Measurements from ENCODE around the gene MAP6D1.
"Not testable (repeated sequence)": the region's sequence is repeated elsewhere in the genome, so short reads cannot be mapped to it uniquely, and the experiment has no call there.

The MAP6D1 gene

DNA sequence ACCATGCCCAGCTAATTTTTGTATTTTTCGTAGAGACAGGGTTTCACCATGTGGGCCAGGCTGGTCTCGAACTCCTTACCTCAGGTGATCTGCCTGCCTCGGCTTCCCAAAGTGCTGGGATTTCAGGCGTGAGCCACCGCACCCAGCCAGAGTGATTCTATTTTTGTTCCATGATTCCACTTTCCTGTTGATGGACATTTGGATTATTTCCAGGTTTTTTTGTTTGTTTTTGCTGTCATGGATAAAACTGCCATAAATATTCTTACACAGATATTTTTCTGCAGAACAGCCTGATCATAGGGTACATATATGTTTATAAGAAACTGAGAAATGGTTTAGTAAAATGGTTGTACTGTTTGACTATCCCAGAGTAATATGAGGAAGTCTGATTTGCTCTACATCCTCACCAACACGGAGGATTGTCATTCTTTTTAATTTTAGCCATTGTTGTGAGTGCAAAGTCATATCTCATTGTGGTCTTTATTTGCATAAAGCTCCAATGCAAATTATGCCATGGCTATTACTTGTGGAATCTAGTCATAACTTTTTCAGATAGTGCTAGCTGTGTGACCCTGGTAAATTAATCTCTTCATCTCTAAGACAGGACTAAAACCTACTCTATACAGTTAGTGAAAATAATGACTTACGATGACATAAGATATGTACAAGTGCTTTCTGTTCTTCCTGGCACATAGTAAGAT is 42.7 kb downstream of the MAP6D1 start:
- in situ Hi-C loops (cut with MboI; ENCODE audit: low pct_unique_long_range_greater_than_20kb, low sequenced_read_pairs, unreplicated experiment), result no loop called here
- TF ChIP-seq, protein P1, sequence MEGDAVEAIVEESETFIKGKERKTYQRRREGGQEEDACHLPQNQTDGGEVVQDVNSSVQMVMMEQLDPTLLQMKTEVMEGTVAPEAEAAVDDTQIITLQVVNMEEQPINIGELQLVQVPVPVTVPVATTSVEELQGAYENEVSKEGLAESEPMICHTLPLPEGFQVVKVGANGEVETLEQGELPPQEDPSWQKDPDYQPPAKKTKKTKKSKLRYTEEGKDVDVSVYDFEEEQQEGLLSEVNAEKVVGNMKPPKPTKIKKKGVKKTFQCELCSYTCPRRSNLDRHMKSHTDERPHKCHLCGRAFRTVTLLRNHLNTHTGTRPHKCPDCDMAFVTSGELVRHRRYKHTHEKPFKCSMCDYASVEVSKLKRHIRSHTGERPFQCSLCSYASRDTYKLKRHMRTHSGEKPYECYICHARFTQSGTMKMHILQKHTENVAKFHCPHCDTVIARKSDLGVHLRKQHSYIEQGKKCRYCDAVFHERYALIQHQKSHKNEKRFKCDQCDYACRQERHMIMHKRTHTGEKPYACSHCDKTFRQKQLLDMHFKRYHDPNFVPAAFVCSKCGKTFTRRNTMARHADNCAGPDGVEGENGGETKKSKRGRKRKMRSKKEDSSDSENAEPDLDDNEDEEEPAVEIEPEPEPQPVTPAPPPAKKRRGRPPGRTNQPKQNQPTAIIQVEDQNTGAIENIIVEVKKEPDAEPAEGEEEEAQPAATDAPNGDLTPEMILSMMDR (IDR thresholded peaks at IDR 0.05; ENCODE audit: extremely low read depth, insufficient read depth, missing control alignments), result no peak
- no peak for DNase-seq (ENCODE audit: low spot score)

DNA sequence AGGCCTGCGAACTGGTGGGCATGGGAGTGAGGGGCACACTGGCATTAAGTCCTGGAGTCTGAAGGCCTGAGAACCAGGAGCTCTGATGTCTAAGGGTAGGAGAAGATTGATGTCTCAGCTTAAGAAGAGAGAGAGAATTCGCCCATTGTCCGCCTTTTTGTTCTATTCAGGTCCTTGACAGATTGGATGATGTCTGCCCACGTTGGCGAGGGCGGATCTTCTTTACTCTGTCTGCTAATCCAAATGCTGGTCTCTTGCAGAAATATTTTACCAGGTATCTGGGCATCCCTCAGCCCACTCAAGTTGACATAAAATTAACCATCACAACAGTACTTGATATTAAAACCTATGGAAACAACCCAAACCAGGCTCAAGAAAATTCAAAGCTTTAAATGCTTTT is 44.1 kb downstream of the MAP6D1 start:
- TF ChIP-seq, protein P1 (IDR thresholded peaks at IDR 0.05; ENCODE audit: extremely low read depth, insufficient read depth, missing control alignments), result no peak
- DNase-seq (ENCODE audit: low spot score), result no peak
- in situ Hi-C loops (cut with MboI; ENCODE audit: low pct_unique_long_range_greater_than_20kb, low sequenced_read_pairs, unreplicated experiment), result no loop called here

DNA sequence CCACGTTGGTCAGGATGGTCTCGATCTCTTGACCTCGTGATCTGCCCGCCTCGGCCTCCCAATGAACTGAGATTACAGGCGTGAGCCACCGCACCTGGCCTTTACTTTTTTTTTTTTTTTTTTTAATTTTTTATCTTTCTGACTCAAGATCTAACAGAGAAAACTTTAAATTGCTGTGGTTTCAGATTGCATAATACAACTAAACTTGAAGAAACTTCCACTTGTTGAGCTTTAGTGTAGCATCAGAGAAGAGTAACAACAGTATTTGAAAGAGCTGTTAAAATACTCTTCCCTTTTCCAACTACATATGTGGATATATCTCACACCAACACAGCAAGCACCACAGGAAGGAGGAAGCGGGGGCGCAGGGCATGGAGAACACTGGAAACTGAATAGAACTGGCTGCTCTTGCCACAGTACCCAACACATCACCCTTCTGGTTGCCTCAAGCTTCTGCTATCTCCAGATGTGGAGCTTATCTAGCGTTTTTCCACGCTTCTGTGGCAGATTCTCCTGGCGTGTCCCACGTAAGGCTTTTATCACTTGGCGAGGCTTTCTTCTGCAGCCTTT is 45.4 kb downstream of the MAP6D1 start:
- in situ Hi-C loops (cut with MboI; ENCODE audit: low pct_unique_long_range_greater_than_20kb, low sequenced_read_pairs, unreplicated experiment), result no loop called here
- no peak for DNase-seq (ENCODE audit: low spot score)
- TF ChIP-seq, protein P1 (IDR thresholded peaks at IDR 0.05; ENCODE audit: extremely low read depth, insufficient read depth, missing control alignments), result no peak

DNA sequence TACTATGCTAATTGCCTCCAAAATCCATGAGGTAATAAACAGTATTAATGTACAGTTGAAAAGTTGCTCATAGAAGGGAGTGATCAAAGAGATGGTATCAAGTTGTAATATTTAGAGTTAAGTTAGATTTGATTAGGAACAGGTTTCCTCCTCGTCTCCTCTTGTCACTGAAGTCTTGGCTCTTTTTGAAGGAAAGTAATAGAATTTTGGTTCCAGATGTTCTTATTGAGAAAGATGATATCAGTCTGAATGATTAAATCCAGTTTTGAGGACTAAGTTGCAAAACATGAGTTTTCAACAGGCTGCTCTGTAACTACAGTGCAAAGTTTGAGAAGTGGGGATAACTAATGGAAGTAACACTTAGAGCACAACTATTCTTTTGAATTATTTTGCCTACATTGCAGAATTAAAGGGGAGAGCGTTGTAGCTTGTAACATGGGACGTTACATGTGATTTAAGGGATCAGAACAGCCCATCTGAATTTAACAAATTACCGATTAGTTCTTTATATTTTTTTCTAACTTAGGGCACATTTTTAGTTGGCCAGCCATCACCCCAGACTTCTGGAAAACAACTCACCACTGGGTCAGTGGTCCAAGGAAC is 48.3 kb downstream of the MAP6D1 start:
- no peak for DNase-seq (ENCODE audit: low spot score)
- in situ Hi-C loops (cut with MboI; ENCODE audit: low pct_unique_long_range_greater_than_20kb, low sequenced_read_pairs, unreplicated experiment), result no loop called here
- TF ChIP-seq, protein P1 (IDR thresholded peaks at IDR 0.05; ENCODE audit: extremely low read depth, insufficient read depth, missing control alignments), result no peak

DNA sequence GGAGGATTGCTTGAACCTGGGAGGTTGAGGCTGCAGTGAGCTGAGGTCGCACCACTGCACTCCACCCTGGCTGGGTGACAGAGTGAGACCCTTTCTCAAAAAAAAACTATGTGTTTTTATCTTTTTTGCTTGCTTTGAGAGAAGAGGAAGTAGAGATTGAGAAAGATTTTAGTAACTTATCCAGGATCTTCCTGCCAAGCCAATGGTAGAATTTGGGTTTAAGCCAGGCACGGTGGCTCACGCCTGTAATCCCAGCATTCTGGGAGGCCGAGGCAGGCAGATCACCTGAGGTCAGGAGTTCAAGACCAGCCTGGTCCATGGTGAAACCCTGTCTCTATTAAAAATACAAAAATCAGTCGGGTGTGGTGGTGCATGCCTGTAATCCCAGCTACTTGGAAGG is 48.9 kb downstream of the MAP6D1 start:
- in situ Hi-C loops (cut with MboI; ENCODE audit: low pct_unique_long_range_greater_than_20kb, low sequenced_read_pairs, unreplicated experiment); DNase-seq (ENCODE audit: low spot score): not testable (repeated sequence)

DNA sequence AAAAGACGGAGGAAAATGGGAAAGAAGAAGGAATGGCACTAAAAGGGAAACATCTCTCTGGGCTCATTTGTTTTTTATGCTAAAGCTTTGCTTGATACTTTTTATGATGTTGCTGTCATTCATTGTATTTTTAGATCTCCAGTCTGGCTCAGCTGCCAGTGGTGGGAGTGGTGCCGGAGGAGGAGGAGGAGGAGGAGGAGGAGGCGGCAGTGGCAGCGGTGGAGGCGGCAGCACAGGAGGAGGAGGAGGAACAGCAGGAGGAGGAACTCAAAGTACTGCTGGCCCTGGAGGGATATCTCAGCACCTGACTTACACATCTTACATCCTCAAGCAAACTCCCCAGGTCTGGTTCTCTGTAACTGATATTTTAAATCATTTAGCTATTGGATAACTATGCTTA is 49.6 kb downstream of the MAP6D1 start:
- TF ChIP-seq, protein P1 (IDR thresholded peaks at IDR 0.05; ENCODE audit: extremely low read depth, insufficient read depth, missing control alignments), result no peak
- DNase-seq (ENCODE audit: low spot score), result no peak
- in situ Hi-C loops (cut with MboI; ENCODE audit: low pct_unique_long_range_greater_than_20kb, low sequenced_read_pairs, unreplicated experiment), result no loop called here

DNA sequence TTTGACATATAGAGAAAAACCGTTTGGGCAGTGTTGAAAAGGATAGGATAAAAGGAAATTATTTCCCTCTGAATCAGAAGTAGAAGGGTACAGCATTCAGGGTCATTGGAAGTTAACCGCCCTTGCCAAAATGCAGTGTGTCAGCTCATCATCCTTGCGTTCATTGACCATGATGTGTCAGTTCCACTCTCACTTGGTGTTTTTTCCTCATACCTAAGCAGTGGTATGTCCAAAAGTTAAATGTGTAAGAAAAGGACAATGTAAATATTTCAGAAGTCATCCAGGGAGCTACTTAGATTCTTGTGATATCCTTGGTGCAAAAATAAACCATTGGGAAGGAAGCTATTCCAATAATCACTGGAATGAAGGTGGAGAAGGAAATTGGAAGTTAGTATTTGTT is 50.7 kb downstream of the MAP6D1 start:
- no peak for DNase-seq (ENCODE audit: low spot score)
- in situ Hi-C loops (cut with MboI; ENCODE audit: low pct_unique_long_range_greater_than_20kb, low sequenced_read_pairs, unreplicated experiment), result no loop called here
- TF ChIP-seq, protein P1 (IDR thresholded peaks at IDR 0.05; ENCODE audit: extremely low read depth, insufficient read depth, missing control alignments), result no peak
